ENCODE measurements around the gene NLRC3. TPM values are rescaled to one million over a fixed set of nuclear protein-coding genes. Genes with fewer than 3 reads are reported as not detected.
A peak's percentile ranks its signal among the peaks of the same experiment; 100 is the strongest.
"Not testable (repeated sequence)": the region's sequence is repeated elsewhere in the genome, so short reads cannot be mapped to it uniquely, and the experiment has no call there.

Gene NLRC3
- total RNA-seq, 1 donor from 2014 or later: not detected

DNA sequence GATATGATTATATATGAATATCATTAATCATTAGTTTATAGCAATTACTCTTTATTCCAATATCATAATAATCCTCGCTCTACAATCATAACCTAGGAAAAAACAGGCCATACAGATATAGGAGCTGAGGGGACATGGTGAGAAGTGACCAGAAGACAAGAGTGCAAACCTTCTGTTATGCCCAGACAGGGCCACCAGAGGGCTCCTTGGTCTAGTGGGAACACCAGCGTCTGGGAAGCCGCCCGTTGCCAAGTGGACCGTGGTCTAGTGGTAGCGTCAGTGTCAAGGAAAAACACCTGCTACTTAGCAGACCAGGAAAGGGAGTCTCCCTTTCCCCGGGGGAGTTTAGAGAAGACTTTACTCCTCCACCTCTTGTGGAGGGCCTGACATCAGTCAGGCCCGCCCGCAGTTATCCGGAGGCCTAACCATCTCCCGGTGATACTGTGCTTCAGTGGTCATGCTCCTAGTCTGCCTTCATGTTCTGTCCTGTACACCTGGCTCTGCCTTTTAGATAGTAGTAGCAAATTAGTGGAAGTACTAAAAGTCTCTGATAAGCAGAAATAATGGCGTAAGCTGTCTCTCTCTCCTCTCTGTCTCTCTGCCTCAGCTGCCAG is 49.9 kb downstream of the NLRC3 start:
- H3K27ac Mint-ChIP-seq (ENCODE audit: unreplicated experiment); H3K9me3 Mint-ChIP-seq; H3K4me1 Mint-ChIP-seq; H3K27me3 Mint-ChIP-seq (ENCODE audit: low read depth); H3K4me3 Mint-ChIP-seq: not testable (repeated sequence)
- TF ChIP-seq, protein P1, sequence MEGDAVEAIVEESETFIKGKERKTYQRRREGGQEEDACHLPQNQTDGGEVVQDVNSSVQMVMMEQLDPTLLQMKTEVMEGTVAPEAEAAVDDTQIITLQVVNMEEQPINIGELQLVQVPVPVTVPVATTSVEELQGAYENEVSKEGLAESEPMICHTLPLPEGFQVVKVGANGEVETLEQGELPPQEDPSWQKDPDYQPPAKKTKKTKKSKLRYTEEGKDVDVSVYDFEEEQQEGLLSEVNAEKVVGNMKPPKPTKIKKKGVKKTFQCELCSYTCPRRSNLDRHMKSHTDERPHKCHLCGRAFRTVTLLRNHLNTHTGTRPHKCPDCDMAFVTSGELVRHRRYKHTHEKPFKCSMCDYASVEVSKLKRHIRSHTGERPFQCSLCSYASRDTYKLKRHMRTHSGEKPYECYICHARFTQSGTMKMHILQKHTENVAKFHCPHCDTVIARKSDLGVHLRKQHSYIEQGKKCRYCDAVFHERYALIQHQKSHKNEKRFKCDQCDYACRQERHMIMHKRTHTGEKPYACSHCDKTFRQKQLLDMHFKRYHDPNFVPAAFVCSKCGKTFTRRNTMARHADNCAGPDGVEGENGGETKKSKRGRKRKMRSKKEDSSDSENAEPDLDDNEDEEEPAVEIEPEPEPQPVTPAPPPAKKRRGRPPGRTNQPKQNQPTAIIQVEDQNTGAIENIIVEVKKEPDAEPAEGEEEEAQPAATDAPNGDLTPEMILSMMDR (conservative IDR thresholded peaks at IDR 0.05): peak; percentile 57
- peaks cover 32% of the 10 kb centered on the region for H3K36me3 Mint-ChIP-seq (ENCODE audit: low read depth)
- peak; percentile 56 for DNase-seq (ENCODE audit: low read depth, low spot score)

DNA sequence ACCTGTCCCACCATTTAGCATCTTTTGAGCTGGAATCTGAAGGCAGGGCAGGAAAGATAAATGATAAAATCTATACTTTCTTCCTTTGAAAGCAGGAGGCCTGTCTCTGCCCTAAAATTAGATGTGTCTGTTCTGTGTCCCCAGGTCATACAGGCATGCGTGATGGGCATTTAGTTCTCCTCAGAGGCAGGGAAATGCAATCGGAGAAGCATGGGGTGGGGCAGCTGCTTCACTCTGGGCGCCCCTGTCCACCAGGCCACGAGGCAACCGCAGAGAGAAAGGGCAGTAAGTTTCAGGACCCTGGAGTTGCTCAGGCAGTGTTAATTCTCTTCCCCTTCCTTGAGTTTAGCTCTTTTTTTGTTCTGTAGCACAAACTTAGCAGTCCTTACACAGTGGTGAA is 51.3 kb downstream of the NLRC3 start:
- no peak for DNase-seq (ENCODE audit: low read depth, low spot score)
- H3K27me3 Mint-ChIP-seq (ENCODE audit: low read depth): no peaks in the 10 kb centered on the region
- H3K27ac Mint-ChIP-seq (ENCODE audit: unreplicated experiment): no peak overlapping the region
- no peaks in the 10 kb centered on the region for H3K9me3 Mint-ChIP-seq
- peaks cover 32% of the 10 kb centered on the region for H3K36me3 Mint-ChIP-seq (ENCODE audit: low read depth)
- H3K4me1 Mint-ChIP-seq: no peaks in the 10 kb centered on the region
- H3K4me3 Mint-ChIP-seq: no peak overlapping the region
- TF ChIP-seq, protein P1 (conservative IDR thresholded peaks at IDR 0.05): no peak

DNA sequence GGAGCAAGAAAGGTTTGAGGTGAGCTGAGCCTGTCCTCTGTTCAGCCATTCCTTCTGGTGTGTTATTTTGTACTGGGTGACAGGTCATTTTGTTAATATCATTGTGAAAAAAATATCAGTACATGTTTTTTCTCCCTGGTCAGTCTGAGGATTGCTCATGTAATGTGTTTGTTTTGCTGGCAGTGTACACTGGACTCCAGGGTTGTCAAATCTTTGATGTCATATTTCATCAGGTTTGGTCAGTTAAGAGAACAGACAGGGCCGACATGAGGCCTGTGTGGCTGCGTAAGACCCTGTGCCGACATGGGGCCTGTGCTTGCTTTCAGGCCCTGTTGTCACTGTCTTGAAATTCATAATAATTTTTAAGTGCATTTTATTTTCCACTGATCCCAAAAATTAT is 53.9 kb downstream of the NLRC3 start:
- no peaks in the 10 kb centered on the region for H3K9me3 Mint-ChIP-seq
- TF ChIP-seq, protein P1 (conservative IDR thresholded peaks at IDR 0.05): no peak
- H3K27ac Mint-ChIP-seq (ENCODE audit: unreplicated experiment): no peak overlapping the region
- peaks cover 22% of the 10 kb centered on the region for H3K36me3 Mint-ChIP-seq (ENCODE audit: low read depth)
- no peaks in the 10 kb centered on the region for H3K27me3 Mint-ChIP-seq (ENCODE audit: low read depth)
- no peak overlapping the region for H3K4me3 Mint-ChIP-seq
- no peak for DNase-seq (ENCODE audit: low read depth, low spot score)
- no peaks in the 10 kb centered on the region for H3K4me1 Mint-ChIP-seq

DNA sequence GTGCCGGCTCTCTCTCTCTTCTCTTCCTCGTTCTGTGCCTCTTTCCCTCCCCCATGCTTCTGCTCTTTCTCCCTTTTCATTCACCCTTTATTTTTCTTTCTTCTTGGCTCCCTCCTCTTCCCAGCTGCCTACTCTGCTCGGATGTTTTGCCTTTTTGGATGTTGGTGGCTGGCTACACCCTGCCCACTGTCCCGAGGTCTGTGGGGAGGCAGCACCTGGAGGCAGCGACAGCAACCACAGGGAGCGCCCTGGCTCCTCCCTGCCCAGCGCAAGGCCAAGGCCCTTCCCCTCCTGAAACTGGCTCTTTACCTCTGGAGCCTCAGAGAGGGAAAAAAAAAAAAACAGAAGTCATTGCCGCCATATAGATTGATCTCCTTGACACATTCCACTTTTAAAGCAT is 56.4 kb downstream of the NLRC3 start:
- Mint-ChIP-seq H3K9me3 (no peaks in the 10 kb centered on the region), H3K4me3 (no peak overlapping the region), H3K27me3 (ENCODE audit: low read depth) (no peaks in the 10 kb centered on the region), H3K4me1 (no peaks in the 10 kb centered on the region), H3K36me3 (ENCODE audit: low read depth) (peaks cover 9% of the 10 kb centered on the region), H3K27ac (ENCODE audit: unreplicated experiment) (no peak overlapping the region)
- no peak for DNase-seq (ENCODE audit: low read depth, low spot score)
- TF ChIP-seq, protein P1 (conservative IDR thresholded peaks at IDR 0.05): no peak

DNA sequence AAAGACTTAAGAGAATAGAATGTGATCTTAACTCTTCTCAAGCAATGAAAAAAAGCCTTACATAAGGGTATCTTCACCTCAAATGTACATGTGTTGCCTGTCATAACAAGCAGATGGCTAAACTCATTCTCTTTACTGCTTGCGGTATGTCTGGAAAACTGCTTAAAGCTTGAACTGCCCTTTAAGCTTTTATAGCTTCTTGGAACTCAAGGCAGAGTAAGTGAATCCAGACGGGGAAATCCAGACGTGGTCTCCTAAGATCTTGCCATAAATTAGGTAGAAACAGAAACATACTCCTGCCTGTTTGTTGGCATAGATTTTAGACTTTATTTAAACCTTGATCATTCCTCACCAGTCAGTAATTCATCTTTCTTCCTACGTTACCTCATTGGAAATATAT is 56.8 kb downstream of the NLRC3 start:
- H3K27ac Mint-ChIP-seq (ENCODE audit: unreplicated experiment): no peak overlapping the region
- DNase-seq (ENCODE audit: low read depth, low spot score): no peak
- peaks cover 9% of the 10 kb centered on the region for H3K36me3 Mint-ChIP-seq (ENCODE audit: low read depth)

More for the DNA sequence above, 56.8 kb downstream of the NLRC3 start:
- H3K4me1 Mint-ChIP-seq: no peaks in the 10 kb centered on the region
- no peaks in the 10 kb centered on the region for H3K9me3 Mint-ChIP-seq
- TF ChIP-seq, protein P1 (conservative IDR thresholded peaks at IDR 0.05): no peak
- H3K4me3 Mint-ChIP-seq: no peak overlapping the region
- H3K27me3 Mint-ChIP-seq (ENCODE audit: low read depth): no peaks in the 10 kb centered on the region

Measured in neural crest cell (in vitro differentiated cells).